HEK293T (cell line): Measurements from ENCODE around the gene LRP4.

Experiments used
- CTCF ChIA-PET: fragments of 350-600 bp; formaldehyde crosslinking; extraction: SDS; loops from one replicate; lab custom pipeline; 2021; ENCODE audit warnings: antibody characterized with exemption, inconsistent platforms; lab: Yijun Ruan, JAX
- POLR2A ChIA-PET: fragments of 350-600 bp; formaldehyde crosslinking; extraction: SDS; loops from one replicate; lab custom pipeline; 2020; ENCODE audit warnings: antibody characterized with exemption, inconsistent platforms; lab: Yijun Ruan, JAX
- DNase-seq: peaks from one replicate; pipeline ENCODE4 v3.0.0; 2012; ENCODE audit warnings: mixed read lengths; ENCODE audit errors: extremely low spot score
- ARNT ChIP-seq: fragments of 450-650 bp; IDR thresholded peaks from 2 replicates; pipeline ENCODE4 v1.6.1; 2017; ENCODE audit warnings: mild to moderate bottlenecking
- BHLHE40 ChIP-seq: fragments of 450-650 bp; IDR thresholded peaks from 2 replicates; pipeline ENCODE4 v1.6.1; 2016; ENCODE audit warnings: mild to moderate bottlenecking, moderate library complexity, borderline replicate concordance
- CTBP1 ChIP-seq: fragments of 450-650 bp; IDR thresholded peaks from 2 replicates; pipeline ENCODE4 v1.6.1; 2016; ENCODE audit warnings: borderline replicate concordance
- ELF4 ChIP-seq: fragments of 450-650 bp; IDR thresholded peaks from 2 replicates; pipeline ENCODE4 v1.6.1; 2017; ENCODE audit warnings: antibody characterized with exemption
- FOXA1 ChIP-seq: fragments of 450-650 bp; IDR thresholded peaks from 2 replicates; pipeline ENCODE4 v1.6.1; 2016; ENCODE audit warnings: mild to moderate bottlenecking
- FOXK2 ChIP-seq: fragments of 450-650 bp; IDR thresholded peaks from 2 replicates; pipeline ENCODE4 v1.6.1; 2016; ENCODE audit warnings: mild to moderate bottlenecking
- FOXM1 ChIP-seq: fragments of 450-650 bp; IDR thresholded peaks from 2 replicates; pipeline ENCODE4 v1.6.1; 2017; ENCODE audit warnings: mild to moderate bottlenecking, borderline replicate concordance
- HDGF ChIP-seq: fragments of 450-650 bp; IDR thresholded peaks from 2 replicates; pipeline ENCODE4 v1.6.1; 2017; ENCODE audit warnings: antibody characterized with exemption, borderline replicate concordance
- L3MBTL2 ChIP-seq: fragments of 450-650 bp; conservative IDR thresholded peaks from 2 replicates; pipeline ENCODE4 v1.6.1; 2016; ENCODE audit warnings: mild to moderate bottlenecking
- LEF1 ChIP-seq: fragments of 450-650 bp; IDR thresholded peaks from 2 replicates; pipeline ENCODE4 v1.6.1; 2017; ENCODE audit warnings: mild to moderate bottlenecking, borderline replicate concordance
- NFRKB ChIP-seq: fragments of 450-650 bp; IDR thresholded peaks from 2 replicates; pipeline ENCODE4 v1.6.1; 2016; ENCODE audit warnings: mild to moderate bottlenecking, moderate library complexity
- SP1 ChIP-seq: fragments of 450-650 bp; IDR thresholded peaks from 2 replicates; pipeline ENCODE4 v1.6.1; 2017
- SUZ12 ChIP-seq: fragments of 450-650 bp; IDR thresholded peaks from 2 replicates; pipeline ENCODE4 v1.6.1; 2016; ENCODE audit warnings: mild to moderate bottlenecking
- TARDBP ChIP-seq: fragments of 450-650 bp; IDR thresholded peaks from 2 replicates; pipeline ENCODE4 v1.6.1; 2016
- ZNF384 ChIP-seq: fragments of 450-650 bp; IDR thresholded peaks from 2 replicates; pipeline ENCODE4 v1.6.1; 2016
- TF ChIP-seq, protein P1 (sequence below): fragments of 450-650 bp; IDR thresholded peaks from 2 replicates; pipeline ENCODE4 v1.6.1; 2016

The LRP4 gene

DNA sequence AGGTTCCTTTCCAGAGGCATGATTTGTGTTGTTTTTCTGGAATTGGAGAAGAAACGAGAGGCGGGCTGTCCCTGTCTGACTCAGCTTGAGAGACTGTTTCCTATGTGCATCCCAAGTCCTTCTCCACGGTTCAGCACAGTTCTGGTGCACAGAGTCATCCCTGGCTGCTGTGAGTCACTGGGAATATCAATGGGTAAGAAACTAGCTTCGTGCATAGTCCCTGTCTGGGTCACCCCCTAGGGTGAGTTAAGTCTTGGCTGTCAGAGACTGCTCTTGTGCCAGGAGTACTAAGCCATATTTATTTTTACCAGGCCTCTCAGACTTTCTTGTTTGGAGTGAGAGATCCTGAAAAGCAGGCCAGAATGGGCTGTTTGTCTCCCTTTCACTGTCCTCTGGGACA is 2.4 kb upstream of the LRP4 start:
- ChIA-PET POLR2A (no interaction called here), CTCF (interaction anchor here (0.6 kb wide), 1 partner anchor 27 kb away, joined by 3 read pairs; no protein-coding TSS in a partner anchor)
- TF ChIP-seq NFRKB (no peak), ARNT (no peak)
- TF ChIP-seq, protein P1, sequence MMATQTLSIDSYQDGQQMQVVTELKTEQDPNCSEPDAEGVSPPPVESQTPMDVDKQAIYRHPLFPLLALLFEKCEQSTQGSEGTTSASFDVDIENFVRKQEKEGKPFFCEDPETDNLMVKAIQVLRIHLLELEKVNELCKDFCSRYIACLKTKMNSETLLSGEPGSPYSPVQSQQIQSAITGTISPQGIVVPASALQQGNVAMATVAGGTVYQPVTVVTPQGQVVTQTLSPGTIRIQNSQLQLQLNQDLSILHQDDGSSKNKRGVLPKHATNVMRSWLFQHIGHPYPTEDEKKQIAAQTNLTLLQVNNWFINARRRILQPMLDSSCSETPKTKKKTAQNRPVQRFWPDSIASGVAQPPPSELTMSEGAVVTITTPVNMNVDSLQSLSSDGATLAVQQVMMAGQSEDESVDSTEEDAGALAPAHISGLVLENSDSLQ, result no peak
- DNase-seq, result no peak

DNA sequence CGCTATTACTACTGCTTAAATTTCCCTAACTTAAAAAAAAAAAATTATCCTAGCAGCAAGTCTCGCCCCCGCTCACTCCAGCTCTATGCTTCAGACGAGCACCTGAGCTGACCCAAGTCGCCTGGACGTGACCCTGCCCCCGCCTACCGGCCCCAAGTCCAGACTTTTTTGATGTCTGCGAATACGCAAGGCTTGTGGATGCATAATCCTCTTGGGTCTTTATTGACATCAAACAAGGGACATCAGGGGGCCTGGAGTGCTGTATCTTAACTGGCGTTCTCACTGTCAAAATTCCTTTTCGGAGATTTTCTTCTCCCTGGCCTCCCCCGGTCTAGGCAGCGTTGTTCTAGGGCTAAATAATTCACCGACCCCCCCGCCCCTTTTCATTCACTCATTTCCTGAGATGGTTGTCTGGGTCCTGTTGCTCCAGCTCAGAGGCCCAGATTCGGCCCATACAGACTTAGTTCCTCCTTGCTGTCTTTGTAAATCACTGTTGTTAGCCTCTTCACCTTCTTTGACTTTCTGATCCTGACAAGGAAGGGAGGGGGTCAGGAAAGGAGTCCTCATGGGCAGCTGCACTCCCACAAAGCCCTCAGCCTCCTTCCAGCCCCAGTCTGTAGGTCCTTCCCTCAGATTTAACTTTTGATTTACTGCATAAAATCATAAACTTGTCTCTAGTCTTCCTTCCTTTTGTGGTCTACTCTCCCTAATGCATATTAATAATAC is 601 bp upstream of the LRP4 start:
- POLR2A ChIA-PET, result interaction anchor here (0.8 to 0.9 kb wide), 2 partner anchors 17 to 18 kb away, joined by 4 read pairs; partner anchors contain the start of gene CSTPP1
- no peak for TF ChIP-seq LEF1
- TF ChIP-seq FOXK2, result no peak
- no peak for TF ChIP-seq ZNF384
- no peak for TF ChIP-seq ELF4
- no peak for TF ChIP-seq ARNT
- no peak for TF ChIP-seq HDGF
- no peak for TF ChIP-seq SP1
- TF ChIP-seq NFRKB, result no peak
- TF ChIP-seq FOXM1, result no peak
- TF ChIP-seq, protein P1, result no peak
- no peak for TF ChIP-seq SUZ12
- no peak for TF ChIP-seq CTBP1
- no peak for TF ChIP-seq L3MBTL2
- CTCF ChIA-PET, result interaction anchor here (0.6 kb wide), 1 partner anchor 63 kb away, joined by 3 read pairs; no protein-coding TSS in a partner anchor
- no peak for DNase-seq

DNA sequence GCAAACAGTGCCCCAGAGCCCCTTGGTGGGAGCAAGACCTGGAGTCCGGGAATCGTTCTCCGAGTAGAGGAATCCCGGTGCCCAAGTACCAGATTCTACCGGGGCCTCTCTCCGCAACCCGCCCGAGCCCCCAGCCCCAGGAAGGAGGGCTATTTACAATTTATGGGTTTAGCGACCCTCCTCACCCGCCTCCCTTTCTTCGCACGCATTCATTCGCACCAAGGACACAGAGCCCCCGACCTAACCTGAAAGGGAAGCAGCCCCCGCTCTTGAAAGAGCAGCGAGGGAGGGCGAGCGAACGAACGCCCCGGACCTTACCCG is 628 bp downstream of the LRP4 start:
- TF ChIP-seq FOXM1 (no peak), FOXA1 (no peak), SP1 (no peak), L3MBTL2 (no peak), ELF4 (no peak), ARNT (no peak), ZNF384 (no peak), FOXK2 (no peak), SUZ12 (no peak), TARDBP (no peak)
- DNase-seq, result no peak
- ChIA-PET POLR2A (no interaction called here), CTCF (interaction anchor here (1.9 kb wide), 1 partner anchor 235 kb away, joined by 12 read pairs; no protein-coding TSS in a partner anchor)

DNA sequence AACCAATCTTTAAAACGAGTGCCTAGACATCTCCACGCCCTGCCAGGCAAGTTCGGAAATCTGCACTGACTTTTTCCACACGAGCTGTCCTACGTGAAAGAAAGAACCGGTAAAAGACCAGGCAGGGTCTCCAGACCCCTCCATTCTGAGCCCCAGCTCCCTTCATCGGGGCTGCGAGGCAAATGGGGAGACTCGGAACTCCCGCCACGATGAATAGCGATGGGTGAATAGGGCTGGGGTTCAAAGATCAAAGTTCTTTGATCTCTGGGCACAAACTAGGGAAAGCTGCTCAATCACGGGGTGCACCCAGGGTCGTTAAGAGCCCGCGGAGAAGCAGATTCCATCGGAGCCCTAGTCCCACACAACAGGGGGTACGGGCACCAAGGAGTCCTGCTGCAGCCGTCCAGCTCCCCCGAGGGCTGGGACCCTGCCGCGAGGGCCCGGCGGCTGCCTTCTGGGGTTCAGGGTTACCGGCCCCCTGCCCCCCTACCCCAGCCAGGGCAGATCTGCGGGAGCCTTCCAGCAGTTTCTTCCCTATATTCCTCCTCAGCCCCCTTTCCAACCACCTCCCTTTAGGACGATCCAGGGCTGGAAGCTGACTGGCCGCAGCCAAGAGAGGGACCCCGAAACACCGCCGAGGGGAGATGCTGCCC is 1.1 kb downstream of the LRP4 start:
- TF ChIP-seq L3MBTL2 (no peak), ZNF384 (no peak), CTBP1 (no peak), FOXM1 (no peak), FOXA1 (no peak), FOXK2 (no peak), HDGF (no peak), TARDBP (no peak), LEF1 (no peak), SP1 (no peak), SUZ12 (no peak), NFRKB (no peak), ELF4 (no peak), BHLHE40 (no peak), ARNT (no peak)
- TF ChIP-seq, protein P1, result no peak
- ChIA-PET CTCF (interaction anchor here (0.6 to 1.9 kb wide), 4 partner anchors 16 to 236 kb away, joined by 3 to 12 read pairs (median 4); no protein-coding TSS in a partner anchor), POLR2A (interaction anchor here (0.6 to 1.3 kb wide), 6 partner anchors 16 to 298 kb away, joined by 3 to 4 read pairs (median 3); partner anchors contain the start of genes CSTPP1 and DDB2)
- no peak for DNase-seq

DNA sequence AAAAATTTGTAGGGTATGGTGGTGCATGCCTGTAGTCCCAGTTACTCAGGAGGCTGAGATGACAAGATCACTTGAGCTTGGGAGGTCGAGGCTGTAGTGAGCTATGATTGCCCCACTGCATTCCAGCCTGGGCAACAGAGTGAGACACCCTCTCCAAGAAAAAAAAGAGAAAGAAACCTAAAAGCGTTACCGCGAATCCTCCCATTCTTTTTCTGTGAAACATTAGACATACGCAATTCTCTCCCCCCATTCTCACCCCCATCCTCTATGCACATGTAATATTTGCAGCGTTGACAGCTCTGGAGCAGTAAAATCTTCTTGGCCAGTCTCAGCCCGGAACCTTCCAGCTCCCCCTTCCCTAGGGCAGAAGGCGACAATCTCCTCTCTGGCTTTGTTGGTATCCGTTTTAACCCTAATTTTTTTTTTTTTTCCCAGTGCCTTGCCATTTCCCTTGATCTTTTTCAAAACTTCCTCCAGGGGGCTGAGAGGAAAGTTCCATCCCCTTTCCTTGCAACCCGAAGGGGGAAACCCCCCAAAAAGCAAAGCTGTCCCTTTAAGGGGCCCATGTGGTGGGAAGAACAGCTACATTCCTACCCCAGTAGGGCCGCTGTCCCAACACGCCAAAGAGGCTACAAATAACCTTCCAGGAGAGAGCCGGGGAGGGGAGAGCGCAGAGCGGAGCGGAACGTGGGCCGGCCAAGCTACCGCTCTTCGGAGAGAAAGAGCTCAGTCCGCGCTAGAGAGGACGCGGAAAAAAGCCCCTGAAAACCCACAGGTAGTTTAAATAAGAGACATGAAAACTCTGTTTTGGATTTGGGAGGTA is 1.9 kb downstream of the LRP4 start:
- ChIA-PET CTCF (interaction anchor here (0.6 to 1.9 kb wide), 5 partner anchors 16 to 378 kb away, joined by 3 to 12 read pairs (median 4); no protein-coding TSS in a partner anchor), POLR2A (interaction anchor here (0.6 to 1.3 kb wide), 6 partner anchors 15 to 298 kb away, joined by 3 to 4 read pairs (median 3); partner anchors contain the start of genes CSTPP1 and DDB2)
- DNase-seq, result peak; percentile 77
- TF ChIP-seq, protein P1, result no peak
- TF ChIP-seq SUZ12, result no peak
- TF ChIP-seq L3MBTL2, result peak; percentile 22; the same call in 1 of the 2 replicates
- TF ChIP-seq ZNF384, result peak; percentile 86
